Endometrium (tissue), 2 donors: ENCODE data around the gene C1QTNF5.

Experiments
- FAIRE-seq: peaks from 2 replicates; lab custom pipeline; 2012; peaks lifted over from hg19 to GRCh38; lab: Jason Lieb, UNC
- donor health status: control.
- donor health status: control.

Gene C1QTNF5

GRCh38 chr11:119318240-119319135 lies 22.2 kb downstream of the C1QTNF5 start:
- FAIRE-seq, result no peak

- FAIRE-seq, result no peak
These were observed 23.0 kb downstream of the C1QTNF5 start for GRCh38 chr11:119317592-119318239.

GRCh38 chr11:119316729-119317591 lies 23.7 kb downstream of the C1QTNF5 start, which contains the start of gene MCAM:
Gene MCAM, minus strand, starts transcription at chr11:119317130. Its CDS starts 29 bp downstream, at chr11:119317101.
- FAIRE-seq, result no peak

GRCh38 chr11:119316016-119316728 lies 24.5 kb downstream of the C1QTNF5 start:
- no peak for FAIRE-seq

DNA sequence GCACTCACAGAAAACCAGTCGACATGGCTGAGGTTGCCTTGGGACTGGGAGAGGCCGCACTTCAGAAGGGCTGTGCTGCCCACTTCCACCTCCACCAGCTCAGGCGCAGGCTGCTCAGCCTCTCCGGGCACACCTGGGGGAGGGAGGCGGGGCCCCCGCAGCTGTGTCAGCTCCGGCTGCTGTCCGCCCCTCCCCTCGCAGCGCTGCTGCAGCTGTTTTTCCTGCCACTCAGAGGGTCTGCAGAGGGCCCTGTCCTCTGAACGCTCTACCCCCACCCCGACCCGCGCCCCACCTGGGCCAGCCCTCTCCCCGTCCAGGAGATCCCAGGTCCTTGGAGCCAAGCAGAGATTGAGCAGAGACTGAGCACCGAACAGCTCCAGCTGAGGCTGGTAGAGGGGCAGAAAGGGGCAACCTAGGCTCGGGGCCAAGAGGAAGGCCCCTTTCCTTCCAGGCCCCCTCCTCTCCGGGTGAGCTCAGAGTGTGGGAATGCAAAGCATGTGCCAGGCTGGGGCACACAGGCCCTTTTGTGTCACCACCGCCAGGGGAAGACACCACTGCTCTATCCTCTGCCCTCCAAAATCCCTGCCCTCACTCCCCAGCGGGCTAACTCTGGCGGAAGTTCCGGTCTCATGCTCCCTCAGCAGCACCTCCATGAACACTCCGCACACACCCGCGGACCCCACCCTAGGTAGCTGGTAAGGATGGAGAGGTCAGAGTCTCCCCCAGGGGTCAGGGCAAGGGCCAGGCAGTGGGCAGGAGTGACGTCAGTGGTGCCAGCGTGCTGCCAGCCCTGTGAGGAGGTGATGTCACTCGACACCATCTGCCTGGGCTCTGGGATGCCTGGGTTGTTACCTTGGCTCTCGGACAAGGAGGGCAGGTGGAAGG lies 25.3 kb downstream of the C1QTNF5 start:
- FAIRE-seq, result no peak

DNA sequence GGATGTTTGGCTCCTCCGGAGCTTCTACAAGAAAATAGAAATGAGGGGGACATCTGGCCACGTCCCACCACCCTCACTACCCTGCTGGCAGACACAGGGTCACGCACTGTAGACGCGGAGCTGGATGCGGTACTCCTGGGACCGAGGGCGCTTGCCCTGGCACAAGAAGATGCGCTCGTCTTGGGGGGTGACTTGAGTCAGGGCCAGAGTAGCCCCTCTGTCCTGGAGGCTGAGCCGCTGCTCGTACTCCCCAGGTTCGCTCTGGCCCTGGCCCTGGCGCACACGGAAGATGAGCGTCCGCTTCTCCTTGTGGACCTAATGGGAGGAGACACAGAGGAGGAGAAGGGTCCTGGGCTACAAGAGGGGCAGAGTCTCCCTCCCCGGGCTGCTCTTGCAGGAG lies 26.0 kb downstream of the C1QTNF5 start:
- no peak for FAIRE-seq

- no peak for FAIRE-seq
These were observed 30.0 kb downstream of the C1QTNF5 start for GRCh38 chr11:119310682-119311052.

DNA sequence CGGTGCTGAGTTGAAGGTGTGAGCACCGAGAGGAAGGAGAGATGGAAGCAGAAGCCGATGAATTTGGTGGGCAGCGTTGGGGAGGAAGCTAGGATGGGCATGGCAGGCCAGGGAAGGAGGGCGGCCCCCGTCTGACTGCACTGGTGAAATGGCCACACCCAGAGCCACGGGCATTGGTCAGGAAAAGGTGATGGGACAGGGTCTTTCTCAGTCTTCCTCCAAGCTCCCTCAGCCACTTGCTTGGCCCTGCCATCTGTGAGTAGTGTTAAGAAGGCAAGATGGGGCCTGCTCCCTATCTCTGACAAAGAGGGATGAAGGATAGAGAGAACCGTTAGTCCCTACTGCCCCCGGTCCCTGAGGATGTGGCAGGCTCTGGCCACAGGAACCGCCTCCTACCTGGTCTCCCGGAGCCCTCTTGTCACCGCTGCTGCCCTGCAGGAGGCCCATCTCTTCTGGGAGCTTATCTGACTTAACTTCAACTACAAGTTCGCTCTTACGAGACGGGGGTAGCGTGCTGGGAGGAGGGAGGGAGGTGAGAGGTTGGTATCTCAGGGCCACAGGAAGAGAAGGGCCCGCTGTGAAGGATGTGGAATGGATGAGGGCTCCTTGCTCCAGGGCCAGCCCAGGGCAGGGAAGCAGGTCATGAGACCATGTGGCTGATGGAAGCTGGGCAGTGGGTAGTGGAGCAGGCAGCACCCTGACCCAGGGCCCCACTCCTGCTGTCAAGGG lies 30.6 kb downstream of the C1QTNF5 start:
- FAIRE-seq, result no peak

DNA sequence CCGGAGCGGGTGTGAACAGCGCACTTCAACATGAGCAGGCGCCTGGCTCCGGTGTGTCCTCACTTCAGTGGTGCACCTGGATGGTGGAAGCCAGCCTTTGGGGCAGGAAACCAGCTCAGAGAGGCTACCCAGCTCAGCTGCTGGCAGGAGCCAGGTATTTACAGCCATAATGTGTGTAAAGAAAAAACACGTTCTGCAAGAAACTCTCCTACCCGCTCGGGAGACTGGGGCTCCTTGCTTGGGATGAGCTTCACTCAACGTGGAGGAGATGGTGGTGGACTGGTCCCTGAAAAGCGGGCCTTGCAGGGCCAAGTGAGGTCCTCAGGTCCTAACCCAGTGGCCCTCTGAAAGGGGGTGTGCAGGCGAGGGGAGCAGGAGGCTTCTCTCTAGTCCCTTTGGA lies 31.3 kb downstream of the C1QTNF5 start:
- FAIRE-seq, result no peak

DNA sequence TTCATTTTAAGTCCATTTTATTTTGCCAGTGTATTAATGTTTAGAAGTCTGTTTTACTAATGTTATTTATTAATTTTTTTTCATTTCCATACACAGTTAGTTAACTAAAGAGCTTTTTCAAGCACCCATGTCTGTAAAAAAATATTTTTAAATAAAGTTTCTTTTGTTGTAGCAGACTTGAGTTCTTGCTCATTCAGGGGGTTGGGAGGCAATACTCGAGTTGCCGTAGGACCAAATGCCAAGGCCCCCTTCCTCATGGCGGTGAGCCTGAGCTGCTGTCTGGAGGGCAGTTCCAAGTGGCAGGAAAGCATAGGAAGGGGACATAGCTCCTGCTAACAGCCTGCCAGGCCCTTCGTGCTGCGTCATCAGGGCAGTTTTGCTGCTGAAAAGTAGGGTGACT lies 32.7 kb downstream of the C1QTNF5 start:
- no peak for FAIRE-seq

DNA sequence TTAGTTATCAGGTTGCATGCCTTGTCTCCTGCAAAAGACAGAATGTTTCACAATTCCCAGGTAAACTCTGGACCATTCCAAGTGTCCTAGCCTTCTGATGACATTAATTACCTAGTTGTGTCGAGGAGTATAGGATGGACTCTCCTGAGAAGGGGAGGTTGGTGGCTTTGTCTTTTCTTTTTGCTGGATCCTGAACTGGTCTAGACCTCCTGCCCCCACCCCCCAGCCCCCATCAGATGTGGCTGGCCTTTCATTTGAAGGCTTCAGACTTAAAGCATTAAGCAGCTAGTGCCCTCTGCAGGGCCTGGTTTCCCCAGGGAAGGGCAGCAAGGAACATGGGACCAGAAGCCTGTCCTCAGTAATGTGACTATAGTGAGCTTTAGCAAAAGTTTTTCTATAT lies 33.5 kb downstream of the C1QTNF5 start:
- no peak for FAIRE-seq

DNA sequence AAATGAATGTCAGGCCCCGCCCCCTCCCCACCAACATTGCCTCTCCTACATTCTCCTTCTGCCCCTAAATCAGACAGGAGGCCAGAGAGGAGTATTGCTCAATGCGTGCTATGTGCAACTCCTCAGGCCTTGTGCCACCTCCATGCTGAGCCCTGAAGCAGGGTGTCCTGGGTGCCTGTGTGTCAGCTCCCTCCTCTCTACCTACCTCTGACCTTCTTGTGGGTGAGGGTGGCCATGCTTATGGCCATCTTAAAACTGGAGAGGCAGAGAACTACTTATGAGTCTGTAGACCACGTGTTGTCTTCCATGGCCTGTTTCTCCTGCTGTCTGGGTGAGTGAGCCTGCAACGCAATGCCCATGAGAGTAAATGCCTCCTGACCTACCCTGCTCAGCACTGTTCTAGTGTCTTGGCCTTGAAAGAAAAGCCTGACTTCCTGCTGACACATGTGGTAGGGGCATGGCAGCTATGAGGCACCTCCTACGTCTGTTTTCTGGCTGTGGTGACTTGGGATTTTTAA lies 34.3 kb downstream of the C1QTNF5 start:
- FAIRE-seq, result no peak

- no peak for FAIRE-seq
These were observed 34.9 kb downstream of the C1QTNF5 start for GRCh38 chr11:119305556-119306372.

DNA sequence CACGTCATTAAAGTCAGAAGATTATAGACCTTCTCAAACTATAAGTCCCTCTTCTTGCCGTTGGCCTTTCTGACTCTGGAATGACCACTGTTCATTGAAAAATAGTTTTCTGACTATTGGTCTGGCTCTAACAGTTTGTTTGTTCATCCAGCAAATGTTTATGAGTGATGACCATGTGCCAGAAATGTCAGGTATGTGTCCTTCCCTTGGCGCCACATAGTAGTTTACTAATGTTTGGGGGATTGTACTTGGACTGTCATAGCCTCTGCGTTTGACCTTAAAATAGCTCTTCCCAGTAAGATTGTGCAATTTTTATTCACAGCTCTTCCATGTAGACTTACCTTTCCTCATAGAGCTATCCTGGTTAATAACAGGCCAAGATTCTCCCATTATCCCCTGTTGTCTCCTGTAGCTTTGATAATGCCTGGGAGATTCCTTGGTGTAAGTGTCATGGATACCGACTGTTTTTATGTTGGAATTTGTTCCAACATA lies 37.4 kb downstream of the C1QTNF5 start:
- no peak for FAIRE-seq

- FAIRE-seq, result no peak
These were observed 40.3 kb downstream of the C1QTNF5 start for GRCh38 chr11:119300198-119300964.

DNA sequence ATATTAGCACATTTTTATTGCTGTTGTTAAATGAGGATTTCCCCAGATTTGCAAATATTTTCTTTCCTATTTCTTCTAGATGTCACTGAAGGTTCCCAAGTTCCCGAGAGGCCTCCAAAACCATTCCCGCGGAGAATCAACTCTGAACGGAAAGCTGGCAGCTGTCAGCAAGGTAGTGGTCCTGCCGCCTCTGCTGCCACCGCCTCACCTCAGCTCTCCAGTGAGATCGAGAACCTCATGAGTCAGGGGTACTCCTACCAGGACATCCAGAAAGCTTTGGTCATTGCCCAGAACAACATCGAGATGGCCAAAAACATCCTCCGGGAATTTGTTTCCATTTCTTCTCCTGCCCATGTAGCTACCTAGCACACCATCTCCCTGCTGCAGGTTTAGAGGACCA lies 41.3 kb downstream of the C1QTNF5 start:
- no peak for FAIRE-seq

DNA sequence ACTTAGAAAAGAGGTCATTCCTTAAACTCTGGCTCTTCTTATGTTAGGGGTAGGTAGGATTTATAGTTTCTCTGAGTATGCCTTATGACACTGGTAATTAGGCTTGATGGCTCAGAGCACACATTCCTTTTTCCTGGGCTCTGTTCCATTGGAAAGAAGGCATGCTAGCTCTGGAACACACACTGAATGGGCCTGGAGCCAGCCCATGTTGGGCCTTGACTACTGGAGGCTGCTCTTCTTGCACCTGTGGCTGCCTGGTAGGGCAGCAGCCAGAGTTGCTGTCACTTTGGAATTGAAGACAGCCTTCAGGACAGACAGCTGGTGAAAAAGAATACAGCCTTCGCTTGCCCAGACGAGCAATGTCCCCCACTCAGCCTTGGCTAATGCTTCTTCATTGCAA lies 42.0 kb downstream of the C1QTNF5 start:
- no peak for FAIRE-seq

GRCh38 chr11:119297938-119298337 lies 42.7 kb downstream of the C1QTNF5 start:
- FAIRE-seq, result no peak
